ENCODE measurements around the gene RARB. TPM values are rescaled to one million over a fixed set of nuclear protein-coding genes. Genes with fewer than 3 reads are reported as not detected.

The RARB gene
- total RNA-seq, 1 donor from 2014 or later: 17.6 TPM

- DNase-seq (ENCODE audit: extremely low read depth, low read depth, low spot score): no peak
Measured at GRCh38 chr3:25537516-25537915, 109.5 kb downstream of the RARB start.

DNA sequence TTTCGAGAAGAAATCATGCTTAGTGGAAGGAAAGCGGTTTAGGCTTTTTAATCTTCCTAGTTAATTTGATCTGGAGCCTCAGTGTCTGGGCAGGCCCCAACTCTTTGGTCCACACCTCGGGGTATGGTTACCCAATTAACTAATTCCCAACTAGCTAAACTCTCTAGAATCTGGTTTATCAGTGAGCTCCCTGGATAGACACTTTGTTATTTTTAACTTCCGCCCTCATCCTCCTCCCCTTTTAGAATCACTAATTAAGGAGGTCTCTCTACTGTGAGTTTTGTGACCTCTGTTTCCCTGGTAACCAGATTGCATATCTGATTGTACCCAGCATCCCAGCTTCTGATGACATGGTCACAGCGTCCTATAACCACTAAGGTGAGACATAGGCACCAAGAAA is 112.2 kb downstream of the RARB start:
- no peak for DNase-seq (ENCODE audit: extremely low read depth, low read depth, low spot score)

- no peak for DNase-seq (ENCODE audit: extremely low read depth, low read depth, low spot score)
Measured at GRCh38 chr3:25542492-25543039, 114.5 kb downstream of the RARB start.

- DNase-seq (ENCODE audit: extremely low read depth, low read depth, low spot score): no peak
Measured at GRCh38 chr3:25547103-25547502, 119.0 kb downstream of the RARB start.

DNA sequence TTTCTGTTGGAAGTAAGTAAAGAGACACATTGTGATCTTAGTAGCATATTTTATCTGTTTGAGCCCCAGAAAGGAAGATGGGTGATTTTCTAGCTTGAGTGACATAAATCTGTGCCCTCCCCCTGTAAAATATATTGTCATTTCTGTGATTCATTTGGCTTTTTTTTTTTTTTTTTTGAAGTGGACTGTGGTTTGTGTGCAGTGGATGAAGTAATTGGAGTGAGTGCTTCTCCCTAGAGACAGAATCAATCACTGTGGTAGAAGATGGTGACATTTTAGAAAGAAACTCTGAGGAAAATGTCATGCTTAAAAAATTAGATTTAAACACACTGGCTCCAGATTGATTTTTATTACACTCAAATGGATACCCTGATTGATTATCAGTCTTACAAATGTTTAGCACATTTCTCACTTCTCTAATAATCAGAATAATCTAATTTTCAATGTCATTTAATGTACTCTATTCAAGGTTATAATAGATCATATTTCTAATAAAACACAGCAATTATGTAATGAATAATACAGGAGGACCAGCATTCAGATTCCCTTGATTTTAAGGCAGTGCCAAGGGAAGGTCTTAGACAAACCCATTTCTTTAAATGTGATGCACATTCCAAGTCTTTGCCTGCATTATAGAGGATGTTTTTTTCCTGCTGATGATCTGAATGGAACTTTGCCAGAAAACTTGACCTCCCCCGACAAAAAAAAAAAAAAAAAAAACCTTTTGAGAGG is 120.0 kb downstream of the RARB start:
- no peak for DNase-seq (ENCODE audit: extremely low read depth, low read depth, low spot score)

GRCh38 chr3:25548836-25549235 is 120.8 kb downstream of the RARB start:
- peak; percentile 23 for DNase-seq (ENCODE audit: extremely low read depth, low read depth, low spot score)

DNA sequence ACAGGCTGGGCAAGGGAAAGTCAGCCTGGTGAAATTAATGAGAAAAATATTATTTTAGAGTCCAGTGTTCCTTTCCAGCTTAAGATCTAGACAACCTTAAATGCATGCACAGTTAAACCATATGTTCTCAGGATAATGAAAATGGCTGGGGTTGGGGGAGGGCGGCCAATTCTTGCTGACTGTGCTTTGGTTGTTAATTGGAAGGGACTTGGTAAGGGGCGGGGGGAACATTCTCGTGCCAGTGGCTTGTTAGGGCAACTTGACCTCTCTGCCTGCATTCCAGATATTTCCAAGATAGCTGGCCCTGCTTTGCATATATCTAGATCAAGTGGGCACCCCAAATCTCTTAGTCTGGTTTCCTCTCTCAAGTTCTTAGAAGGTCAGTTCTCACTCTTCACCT is 124.2 kb downstream of the RARB start:
- DNase-seq (ENCODE audit: extremely low read depth, low read depth, low spot score): no peak

DNA sequence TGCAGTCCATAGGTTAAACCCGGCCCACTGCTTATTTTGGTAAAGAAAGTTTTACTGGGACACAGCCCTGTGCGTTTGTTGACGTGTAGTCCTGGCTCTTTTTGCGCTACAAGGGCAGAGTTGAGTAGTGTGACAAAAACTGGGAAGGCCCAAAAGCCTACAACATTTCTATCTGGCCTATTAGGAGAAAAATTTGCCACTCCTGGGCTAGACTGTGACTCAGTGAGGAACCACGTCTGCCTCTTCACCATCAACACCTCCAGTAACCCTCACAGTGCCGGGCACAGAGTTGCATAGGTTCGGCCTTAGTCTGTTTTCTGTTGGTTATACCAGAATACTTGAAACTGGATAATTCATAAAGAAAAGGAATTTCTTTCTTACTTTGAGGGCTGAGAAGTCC is 126.3 kb downstream of the RARB start:
- no peak for DNase-seq (ENCODE audit: extremely low read depth, low read depth, low spot score)

DNA sequence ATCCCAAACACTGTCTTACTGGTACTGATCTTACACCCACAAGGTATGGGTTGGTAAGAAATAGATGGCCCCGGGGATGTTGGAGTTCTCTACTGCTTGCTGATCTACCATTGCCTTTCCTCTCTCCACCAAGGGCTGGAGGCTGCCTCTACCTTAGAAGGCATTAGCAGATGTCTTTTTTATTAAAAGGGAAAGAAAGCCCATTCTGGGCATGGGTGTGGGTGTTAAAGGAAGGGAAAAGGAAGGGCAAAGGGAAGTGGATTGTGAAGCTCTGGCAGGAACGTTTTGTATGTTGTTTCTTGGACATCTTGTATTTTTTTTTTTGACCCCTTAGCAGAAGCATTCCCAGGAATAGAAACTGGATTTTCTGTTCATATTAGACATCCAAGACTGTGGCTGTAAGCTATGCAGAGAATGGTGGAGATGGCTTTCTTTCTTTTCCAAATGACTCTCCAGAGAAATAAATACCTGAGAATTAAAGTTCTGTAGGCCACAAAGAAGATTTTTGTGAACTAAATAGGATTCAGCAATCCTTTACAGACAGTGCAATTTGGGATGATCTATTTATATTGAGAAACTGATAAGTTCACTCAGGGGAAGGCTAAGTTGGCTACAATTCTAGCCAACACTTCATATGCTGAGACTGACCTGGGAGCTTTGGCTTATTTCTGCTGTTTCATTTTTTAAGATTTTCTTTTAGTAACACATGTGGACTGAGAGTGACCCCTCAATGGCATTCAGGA is 127.8 kb downstream of the RARB start:
- DNase-seq (ENCODE audit: extremely low read depth, low read depth, low spot score): no peak

DNA sequence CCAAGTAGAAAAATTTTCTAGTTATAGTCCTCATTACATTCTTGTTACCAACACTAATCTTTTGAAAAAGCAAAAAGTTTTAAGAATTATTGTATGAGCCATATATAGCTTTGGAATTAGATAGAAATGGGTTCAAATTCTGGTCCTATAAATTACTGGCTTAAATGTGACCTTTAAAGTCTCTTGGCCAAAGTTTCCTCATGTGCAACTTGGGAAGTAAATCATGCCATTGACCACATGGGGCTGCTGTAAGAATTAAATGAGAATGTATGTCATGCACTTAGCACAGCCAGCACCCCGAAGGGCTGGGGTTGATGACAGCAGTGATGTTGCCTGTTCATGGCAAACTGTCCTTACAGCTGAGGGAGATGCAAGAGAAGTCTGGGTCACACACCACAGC is 128.4 kb downstream of the RARB start:
- DNase-seq (ENCODE audit: extremely low read depth, low read depth, low spot score): no peak

- DNase-seq (ENCODE audit: extremely low read depth, low read depth, low spot score): no peak
Measured at GRCh38 chr3:25557694-25558093, 129.6 kb downstream of the RARB start.

- no peak for DNase-seq (ENCODE audit: extremely low read depth, low read depth, low spot score)
Measured at GRCh38 chr3:25558121-25558520, 130.1 kb downstream of the RARB start.

GRCh38 chr3:25558796-25559195 is 130.7 kb downstream of the RARB start:
- DNase-seq (ENCODE audit: extremely low read depth, low read depth, low spot score): no peak

DNA sequence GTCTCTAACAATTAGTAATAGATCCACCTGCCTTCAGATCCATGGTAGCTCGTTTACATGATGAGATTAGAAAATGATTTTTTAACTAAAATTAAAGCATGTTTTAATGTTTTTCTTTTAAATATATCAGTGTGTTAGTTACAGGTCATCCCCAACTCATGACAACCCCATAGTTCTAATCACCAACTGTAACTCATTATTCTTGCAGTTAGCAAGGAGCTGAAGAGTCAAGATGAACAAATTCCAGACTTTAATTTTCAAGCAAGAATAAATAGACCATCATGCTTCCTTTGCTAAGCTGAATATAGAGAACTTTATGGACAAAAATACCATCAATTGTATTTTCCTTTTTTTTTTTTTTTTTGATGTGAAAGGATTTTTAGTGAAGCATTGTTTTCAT is 135.5 kb downstream of the RARB start:
- no peak for DNase-seq (ENCODE audit: extremely low read depth, low read depth, low spot score)

- no peak for DNase-seq (ENCODE audit: extremely low read depth, low read depth, low spot score)
Measured at GRCh38 chr3:25564075-25564474, 136.0 kb downstream of the RARB start.

- no peak for DNase-seq (ENCODE audit: extremely low read depth, low read depth, low spot score)
Measured at GRCh38 chr3:25565807-25566206, 137.7 kb downstream of the RARB start.

DNA sequence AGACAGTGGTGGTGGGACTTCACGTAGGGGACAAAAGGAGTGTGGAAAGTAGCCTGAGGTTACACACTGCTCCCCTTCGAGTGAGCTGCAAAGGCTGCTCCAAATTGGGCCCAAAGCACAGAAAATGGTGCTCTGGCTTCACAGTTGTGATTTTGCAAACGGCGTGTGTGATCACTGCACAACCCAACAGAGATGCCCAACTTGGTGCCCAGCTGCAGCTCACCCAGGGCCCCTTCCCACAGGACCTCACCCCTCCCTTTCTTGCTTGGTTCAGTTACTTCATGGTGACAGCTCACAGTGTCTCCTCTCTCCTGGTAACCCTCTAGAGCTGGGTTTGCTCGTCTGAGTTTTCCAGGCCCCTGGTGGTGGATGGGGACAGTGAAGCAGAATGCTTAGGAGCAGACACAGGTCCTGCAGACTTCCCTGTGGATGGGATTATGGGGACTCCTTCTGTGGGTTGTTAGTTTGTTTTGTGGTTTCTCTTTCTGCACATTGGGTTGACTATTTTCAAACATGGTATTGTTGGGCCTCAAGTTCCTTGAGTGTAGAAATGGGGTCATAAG is 138.4 kb downstream of the RARB start:
- no peak for DNase-seq (ENCODE audit: extremely low read depth, low read depth, low spot score)

- DNase-seq (ENCODE audit: extremely low read depth, low read depth, low spot score): no peak
Measured at GRCh38 chr3:25567388-25567787, 139.3 kb downstream of the RARB start.

GRCh38 chr3:25567806-25568524 is 139.9 kb downstream of the RARB start:
- DNase-seq (ENCODE audit: extremely low read depth, low read depth, low spot score): no peak

DNA sequence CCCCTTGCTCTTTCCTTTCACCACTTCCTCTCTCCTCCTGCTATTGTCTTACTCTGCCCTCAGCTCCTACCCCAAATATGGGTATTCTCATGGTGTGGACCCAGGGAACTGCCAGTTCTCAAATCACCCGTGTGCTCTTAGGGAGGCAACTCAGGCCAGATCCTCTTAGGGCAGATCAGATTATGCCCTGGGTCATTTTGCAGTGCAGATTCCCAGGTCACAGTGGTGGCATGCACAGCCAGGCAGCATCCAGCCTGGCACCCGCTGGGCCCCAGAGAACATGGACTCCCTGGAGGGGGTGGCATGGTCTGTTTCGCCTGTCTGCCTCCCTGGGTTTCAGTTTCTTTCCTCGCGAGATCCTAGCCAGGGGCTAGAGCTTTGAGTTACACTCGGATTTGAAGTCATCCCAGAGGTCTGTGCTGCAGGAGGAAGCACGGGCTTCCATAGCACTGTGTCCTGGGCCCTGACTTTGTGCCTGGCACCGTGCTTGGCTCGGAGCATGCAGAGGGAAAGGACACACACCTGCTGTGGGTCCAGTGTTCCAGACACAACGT is 140.5 kb downstream of the RARB start:
- no peak for DNase-seq (ENCODE audit: extremely low read depth, low read depth, low spot score)

GRCh38 chr3:25571285-25571684 is 143.2 kb downstream of the RARB start:
- no peak for DNase-seq (ENCODE audit: extremely low read depth, low read depth, low spot score)

Data from glomerular endothelial cell (primary cell).